ENCODE results near the gene CCDC91. TPM values are rescaled to one million over a fixed set of nuclear protein-coding genes. Genes with fewer than 3 reads are reported as not detected.

CCDC91 gene
- total and polyA plus RNA-seq, 2 experiments from 2014 or later = 13.9 to 25.5 TPM

DNA sequence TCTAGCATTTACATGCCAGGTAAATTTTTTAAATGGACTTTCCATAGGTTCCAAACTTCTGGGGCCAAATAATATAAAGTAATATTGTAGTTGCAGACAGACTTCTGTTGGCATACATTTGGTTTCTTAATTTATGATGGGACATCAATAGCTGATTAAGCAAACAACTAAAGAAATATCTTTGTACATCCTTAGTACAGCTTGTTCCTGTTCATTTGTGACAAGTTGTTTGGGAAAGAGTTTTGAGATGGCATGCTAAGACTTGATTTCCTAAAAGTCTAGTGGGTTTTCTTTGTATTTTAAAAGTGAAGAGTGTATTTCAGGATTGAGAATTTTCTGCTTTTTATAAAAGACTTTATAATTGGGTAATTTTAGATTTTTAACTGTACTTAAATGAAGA is 41.0 kb downstream of the CCDC91 start:
- DNase-seq (ENCODE audit: low read depth in 1 of 2, low spot score in 1 of 2) = no peak
- Histone ChIP-seq H3K4me3 (no peak overlapping the region), H3K27me3 (no peaks in the 10 kb centered on the region), H3K36me3 (no peaks in the 10 kb centered on the region), H3K27ac (no peak overlapping the region), H3K9me3 (ENCODE audit: low read depth) (no peaks in the 10 kb centered on the region), H3K4me1 (ENCODE audit: low read depth) (no peaks in the 10 kb centered on the region)
- TF ChIP-seq, protein P1, sequence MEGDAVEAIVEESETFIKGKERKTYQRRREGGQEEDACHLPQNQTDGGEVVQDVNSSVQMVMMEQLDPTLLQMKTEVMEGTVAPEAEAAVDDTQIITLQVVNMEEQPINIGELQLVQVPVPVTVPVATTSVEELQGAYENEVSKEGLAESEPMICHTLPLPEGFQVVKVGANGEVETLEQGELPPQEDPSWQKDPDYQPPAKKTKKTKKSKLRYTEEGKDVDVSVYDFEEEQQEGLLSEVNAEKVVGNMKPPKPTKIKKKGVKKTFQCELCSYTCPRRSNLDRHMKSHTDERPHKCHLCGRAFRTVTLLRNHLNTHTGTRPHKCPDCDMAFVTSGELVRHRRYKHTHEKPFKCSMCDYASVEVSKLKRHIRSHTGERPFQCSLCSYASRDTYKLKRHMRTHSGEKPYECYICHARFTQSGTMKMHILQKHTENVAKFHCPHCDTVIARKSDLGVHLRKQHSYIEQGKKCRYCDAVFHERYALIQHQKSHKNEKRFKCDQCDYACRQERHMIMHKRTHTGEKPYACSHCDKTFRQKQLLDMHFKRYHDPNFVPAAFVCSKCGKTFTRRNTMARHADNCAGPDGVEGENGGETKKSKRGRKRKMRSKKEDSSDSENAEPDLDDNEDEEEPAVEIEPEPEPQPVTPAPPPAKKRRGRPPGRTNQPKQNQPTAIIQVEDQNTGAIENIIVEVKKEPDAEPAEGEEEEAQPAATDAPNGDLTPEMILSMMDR (IDR thresholded peaks at IDR 0.05; ENCODE audit: low read depth, low read length) = no peak

GRCh38 chr12:28232211-28232928 is 42.1 kb downstream of the CCDC91 start:
- Histone ChIP-seq H3K9me3 (ENCODE audit: low read depth) (no peaks in the 10 kb centered on the region), H3K27me3 (no peaks in the 10 kb centered on the region), H3K4me1 (ENCODE audit: low read depth) (no peaks in the 10 kb centered on the region), H3K36me3 (no peaks in the 10 kb centered on the region), H3K27ac (no peak overlapping the region), H3K4me3 (no peak overlapping the region)
- TF ChIP-seq, protein P1 (IDR thresholded peaks at IDR 0.05; ENCODE audit: low read depth, low read length) = no peak
- DNase-seq (ENCODE audit: low read depth in 1 of 2, low spot score in 1 of 2) = no peak

DNA sequence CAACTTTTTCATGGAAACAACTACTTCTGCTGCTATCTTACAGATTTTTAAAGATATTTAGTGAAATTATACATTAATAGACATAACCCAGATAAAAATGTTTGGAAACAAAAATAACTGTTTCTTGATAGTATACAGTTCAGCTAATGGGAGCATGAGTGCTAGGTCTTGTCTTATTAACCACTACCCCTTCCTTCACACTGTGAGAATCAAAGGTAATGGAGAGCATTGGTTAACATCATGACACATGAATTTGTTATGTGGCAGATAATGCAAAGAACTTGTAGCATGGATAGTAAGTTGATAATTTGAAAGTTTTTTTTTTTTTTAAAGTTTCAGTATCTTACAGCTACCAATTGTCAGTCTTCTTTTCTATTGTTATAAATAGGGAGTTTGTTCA is 44.2 kb downstream of the CCDC91 start:
- H3K36me3 ChIP-seq = no peaks in the 10 kb centered on the region
- TF ChIP-seq, protein P1 (IDR thresholded peaks at IDR 0.05; ENCODE audit: low read depth, low read length) = no peak
- no peak overlapping the region for H3K27ac ChIP-seq
- DNase-seq (ENCODE audit: low read depth in 1 of 2, low spot score in 1 of 2) = no peak
- H3K9me3 ChIP-seq (ENCODE audit: low read depth) = no peaks in the 10 kb centered on the region
- no peaks in the 10 kb centered on the region for H3K4me1 ChIP-seq (ENCODE audit: low read depth)
- no peak overlapping the region for H3K4me3 ChIP-seq
- H3K27me3 ChIP-seq = no peaks in the 10 kb centered on the region

DNA sequence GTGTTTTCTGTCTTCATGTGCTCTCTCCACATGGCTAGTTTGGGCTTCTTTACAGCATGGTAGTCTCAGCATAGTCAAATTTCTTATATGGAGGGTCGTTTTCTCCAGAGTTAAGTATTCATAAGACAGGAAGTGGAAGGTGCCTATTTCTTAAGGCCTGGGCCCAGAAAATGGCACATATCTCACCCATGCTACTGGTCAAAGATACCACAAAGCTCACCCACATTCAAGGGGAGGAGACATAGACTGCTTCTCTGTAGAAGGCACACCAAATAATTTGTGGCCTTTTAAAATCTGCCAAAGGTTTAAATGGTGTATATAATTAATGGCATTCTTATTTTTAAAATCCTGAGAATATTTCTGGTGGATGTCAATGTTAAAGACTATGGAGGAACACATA is 44.8 kb downstream of the CCDC91 start:
- Histone ChIP-seq H3K36me3 (no peaks in the 10 kb centered on the region), H3K4me3 (no peak overlapping the region), H3K27ac (no peak overlapping the region), H3K4me1 (ENCODE audit: low read depth) (no peaks in the 10 kb centered on the region), H3K9me3 (ENCODE audit: low read depth) (no peaks in the 10 kb centered on the region), H3K27me3 (no peaks in the 10 kb centered on the region)
- no peak for DNase-seq (ENCODE audit: low read depth in 1 of 2, low spot score in 1 of 2)
- TF ChIP-seq, protein P1 (IDR thresholded peaks at IDR 0.05; ENCODE audit: low read depth, low read length) = no peak

DNA sequence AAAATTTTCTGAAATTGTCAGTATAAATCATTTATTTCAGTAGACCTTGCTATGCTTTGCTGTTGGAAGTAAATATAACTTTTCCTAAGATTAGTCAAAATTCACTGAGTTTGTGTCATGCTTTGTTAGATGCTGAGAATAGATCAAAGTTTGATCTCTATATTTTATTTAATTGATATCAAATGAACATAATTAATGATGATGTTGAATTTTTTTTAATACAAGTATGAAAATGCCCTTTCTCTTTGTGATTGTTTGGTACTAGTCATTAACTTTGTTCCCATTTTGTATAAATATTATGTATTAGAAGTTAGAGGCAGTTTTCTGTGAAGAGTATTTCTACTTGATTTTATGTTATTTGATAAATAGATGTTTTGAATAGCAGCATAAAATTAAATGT is 45.7 kb downstream of the CCDC91 start:
- Histone ChIP-seq H3K4me1 (ENCODE audit: low read depth) (no peaks in the 10 kb centered on the region), H3K4me3 (no peak overlapping the region), H3K9me3 (ENCODE audit: low read depth) (no peaks in the 10 kb centered on the region), H3K27me3 (no peaks in the 10 kb centered on the region), H3K36me3 (no peaks in the 10 kb centered on the region), H3K27ac (no peak overlapping the region)
- no peak for DNase-seq (ENCODE audit: low read depth in 1 of 2, low spot score in 1 of 2)
- TF ChIP-seq, protein P1 (IDR thresholded peaks at IDR 0.05; ENCODE audit: low read depth, low read length) = no peak
